Thyroid gland (tissue), 4 donors: Measurements from ENCODE around the gene EMP1.

Experiments
- POLR2A ChIP-seq, 2 donors: fragments of 450-650 bp; IDR thresholded peaks; one replicate each; pipeline ENCODE4 v1.6.1; 2017; ENCODE audit warnings: antibody characterized with exemption in 2 of 2, mild to moderate bottlenecking in 2 of 2, moderate library complexity in 1 of 2
- TF ChIP-seq, protein P1 (sequence below), 6 experiments: fragments of 200-600 bp in 3 of 6; fragments of 450-650 bp in 3 of 6; sonication (generic) in 3 of 6; IDR thresholded peaks; one replicate each; pipeline ENCODE4 v1.5.1; 2016 to 2019; ENCODE audit warnings: antibody characterized with exemption in 6 of 6, mild to moderate bottlenecking in 2 of 6, inconsistent platforms in 1 of 6, moderate library complexity in 1 of 6

GRCh38 chr12:13242936-13243335, 46.4 kb downstream of the EMP1 start:
- no peak for TF ChIP-seq POLR2A (IDR thresholded peaks at IDR 0.05)
- TF ChIP-seq, protein P1, sequence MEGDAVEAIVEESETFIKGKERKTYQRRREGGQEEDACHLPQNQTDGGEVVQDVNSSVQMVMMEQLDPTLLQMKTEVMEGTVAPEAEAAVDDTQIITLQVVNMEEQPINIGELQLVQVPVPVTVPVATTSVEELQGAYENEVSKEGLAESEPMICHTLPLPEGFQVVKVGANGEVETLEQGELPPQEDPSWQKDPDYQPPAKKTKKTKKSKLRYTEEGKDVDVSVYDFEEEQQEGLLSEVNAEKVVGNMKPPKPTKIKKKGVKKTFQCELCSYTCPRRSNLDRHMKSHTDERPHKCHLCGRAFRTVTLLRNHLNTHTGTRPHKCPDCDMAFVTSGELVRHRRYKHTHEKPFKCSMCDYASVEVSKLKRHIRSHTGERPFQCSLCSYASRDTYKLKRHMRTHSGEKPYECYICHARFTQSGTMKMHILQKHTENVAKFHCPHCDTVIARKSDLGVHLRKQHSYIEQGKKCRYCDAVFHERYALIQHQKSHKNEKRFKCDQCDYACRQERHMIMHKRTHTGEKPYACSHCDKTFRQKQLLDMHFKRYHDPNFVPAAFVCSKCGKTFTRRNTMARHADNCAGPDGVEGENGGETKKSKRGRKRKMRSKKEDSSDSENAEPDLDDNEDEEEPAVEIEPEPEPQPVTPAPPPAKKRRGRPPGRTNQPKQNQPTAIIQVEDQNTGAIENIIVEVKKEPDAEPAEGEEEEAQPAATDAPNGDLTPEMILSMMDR (IDR thresholded peaks at IDR 0.05), result no peak
